GM12865 (cell line): ENCODE measurements around the gene ERP27.

ENCODE experiments used
- DNase-seq: peaks from one replicate; pipeline ENCODE4 v3.0.0; 2010; ENCODE audit warnings: low read depth
- H3K4me3 ChIP-seq: 2 replicates; pipeline ENCODE4 v1.5.1; 2011; ENCODE audit warnings: mild to moderate bottlenecking, low read depth, low read length, control low read depth
- CTCF ChIP-seq: IDR thresholded peaks from 2 replicates; pipeline ENCODE4 v1.5.1; 2011; ENCODE audit warnings: low read length, control low read depth, low read depth, inconsistent platforms; ENCODE audit not compliant: insufficient read depth; ENCODE audit errors: missing control alignments

The ERP27 gene

GRCh38 chr12:14960548-14961465 lies 22.5 kb upstream of the ERP27 start:
- peak overlapping the region; percentile 98 for H3K4me3 ChIP-seq
- peak; percentile 53 for DNase-seq
- TF ChIP-seq CTCF: no peak

GRCh38 chr12:14959916-14960496 lies 21.7 kb upstream of the ERP27 start:
- H3K4me3 ChIP-seq: peak overlapping the region; percentile 98
- no peak for TF ChIP-seq CTCF
- DNase-seq: no peak

- no peak for TF ChIP-seq CTCF
- H3K4me3 ChIP-seq: peak overlapping the region; percentile 98
- no peak for DNase-seq
Observed at GRCh38 chr12:14959463-14959862, 21.1 kb upstream of the ERP27 start.

- TF ChIP-seq CTCF: no peak
- DNase-seq: no peak
- peak overlapping the region; percentile 98 for H3K4me3 ChIP-seq
Observed at GRCh38 chr12:14959126-14959440, 20.7 kb upstream of the ERP27 start.

- no peak for TF ChIP-seq CTCF
- no peak for DNase-seq
- peak overlapping the region; percentile 98 for H3K4me3 ChIP-seq
Observed at GRCh38 chr12:14958361-14959125, 20.2 kb upstream of the ERP27 start.

GRCh38 chr12:14957551-14958168 lies 19.3 kb upstream of the ERP27 start:
- H3K4me3 ChIP-seq: peak overlapping the region; percentile 98
- DNase-seq: no peak
- no peak for TF ChIP-seq CTCF
